SHP77 (cell line): ENCODE measurements around the gene PTPRD.

Experiments
- DNase-seq, 2 experiments: peaks; one replicate each; lab custom pipeline; 2025; lab: John Stamatoyannopoulos, UW

The PTPRD gene

GRCh38 chr9:8683496-8683895 is 1929.3 kb downstream of the PTPRD start:
- no peak for DNase-seq

- no peak for DNase-seq
Observed at GRCh38 chr9:8680658-8681057, 1932.1 kb downstream of the PTPRD start.

GRCh38 chr9:8680157-8680556 is 1932.6 kb downstream of the PTPRD start:
- DNase-seq = no peak

GRCh38 chr9:8679371-8679822 is 1933.4 kb downstream of the PTPRD start:
- no peak for DNase-seq

GRCh38 chr9:8677741-8678140 is 1935.1 kb downstream of the PTPRD start:
- no peak for DNase-seq

- no peak for DNase-seq
Observed at GRCh38 chr9:8674536-8674935, 1938.3 kb downstream of the PTPRD start.

GRCh38 chr9:8673830-8674229 is 1939.0 kb downstream of the PTPRD start:
- no peak for DNase-seq

GRCh38 chr9:8670751-8671150 is 1942.1 kb downstream of the PTPRD start:
- DNase-seq = no peak

- no peak for DNase-seq
Observed at GRCh38 chr9:8668751-8669150, 1944.1 kb downstream of the PTPRD start.

- DNase-seq = no peak
Observed at GRCh38 chr9:8668231-8668630, 1944.6 kb downstream of the PTPRD start.

GRCh38 chr9:8666060-8666459 is 1946.7 kb downstream of the PTPRD start:
- no peak for DNase-seq

GRCh38 chr9:8660383-8660782 is 1952.4 kb downstream of the PTPRD start:
- DNase-seq = no peak

- DNase-seq = no peak
Observed at GRCh38 chr9:8659108-8659507, 1953.7 kb downstream of the PTPRD start.

- no peak for DNase-seq
Observed at GRCh38 chr9:8655071-8655470, 1957.7 kb downstream of the PTPRD start.

- DNase-seq = no peak
Observed at GRCh38 chr9:8653855-8654254, 1958.9 kb downstream of the PTPRD start.

- DNase-seq = no peak
Observed at GRCh38 chr9:8653111-8653510, 1959.7 kb downstream of the PTPRD start.

- DNase-seq = no peak
Observed at GRCh38 chr9:8652255-8652654, 1960.5 kb downstream of the PTPRD start.

- DNase-seq = no peak
Observed at GRCh38 chr9:8651846-8652215, 1961.0 kb downstream of the PTPRD start.

GRCh38 chr9:8651070-8651845 is 1961.5 kb downstream of the PTPRD start:
- DNase-seq = no peak

GRCh38 chr9:8649807-8650206 is 1963.0 kb downstream of the PTPRD start:
- DNase-seq = no peak

- no peak for DNase-seq
Observed at GRCh38 chr9:8649160-8649559, 1963.6 kb downstream of the PTPRD start.

- no peak for DNase-seq
Observed at GRCh38 chr9:8648271-8648845, 1964.4 kb downstream of the PTPRD start.

- DNase-seq = no peak
Observed at GRCh38 chr9:8647824-8648223, 1965.0 kb downstream of the PTPRD start.

GRCh38 chr9:8644571-8644970 is 1968.2 kb downstream of the PTPRD start:
- DNase-seq = no peak
